Astrocyte of the cerebellum (primary cell): ENCODE results near the gene BLACAT1.
"Not testable (repeated sequence)": the region's sequence is repeated elsewhere in the genome, so short reads cannot be mapped to it uniquely, and the experiment has no call there.

ENCODE experiments used
- DNase-seq: peaks from one replicate; pipeline ENCODE4 v3.0.0-alpha.2; 2011; ENCODE audit warnings: low read depth
- H3K4me3 ChIP-seq: 2 replicates; pipeline ENCODE4 v1.5.1; 2011; ENCODE audit warnings: mild to moderate bottlenecking, low read depth, low read length, moderate library complexity
- in situ Hi-C: cut with HindIII; loops from 2 replicates; pipeline ENCODE4 v1.10.0; 2017; ENCODE audit warnings: low sequenced_read_pairs
- TF ChIP-seq, protein P1 (sequence below): IDR thresholded peaks from 2 replicates; pipeline ENCODE4 v1.5.1; 2012; ENCODE audit warnings: low read length, low read depth, moderate library complexity, mild to moderate bottlenecking; ENCODE audit errors: missing control alignments

Gene BLACAT1

DNA sequence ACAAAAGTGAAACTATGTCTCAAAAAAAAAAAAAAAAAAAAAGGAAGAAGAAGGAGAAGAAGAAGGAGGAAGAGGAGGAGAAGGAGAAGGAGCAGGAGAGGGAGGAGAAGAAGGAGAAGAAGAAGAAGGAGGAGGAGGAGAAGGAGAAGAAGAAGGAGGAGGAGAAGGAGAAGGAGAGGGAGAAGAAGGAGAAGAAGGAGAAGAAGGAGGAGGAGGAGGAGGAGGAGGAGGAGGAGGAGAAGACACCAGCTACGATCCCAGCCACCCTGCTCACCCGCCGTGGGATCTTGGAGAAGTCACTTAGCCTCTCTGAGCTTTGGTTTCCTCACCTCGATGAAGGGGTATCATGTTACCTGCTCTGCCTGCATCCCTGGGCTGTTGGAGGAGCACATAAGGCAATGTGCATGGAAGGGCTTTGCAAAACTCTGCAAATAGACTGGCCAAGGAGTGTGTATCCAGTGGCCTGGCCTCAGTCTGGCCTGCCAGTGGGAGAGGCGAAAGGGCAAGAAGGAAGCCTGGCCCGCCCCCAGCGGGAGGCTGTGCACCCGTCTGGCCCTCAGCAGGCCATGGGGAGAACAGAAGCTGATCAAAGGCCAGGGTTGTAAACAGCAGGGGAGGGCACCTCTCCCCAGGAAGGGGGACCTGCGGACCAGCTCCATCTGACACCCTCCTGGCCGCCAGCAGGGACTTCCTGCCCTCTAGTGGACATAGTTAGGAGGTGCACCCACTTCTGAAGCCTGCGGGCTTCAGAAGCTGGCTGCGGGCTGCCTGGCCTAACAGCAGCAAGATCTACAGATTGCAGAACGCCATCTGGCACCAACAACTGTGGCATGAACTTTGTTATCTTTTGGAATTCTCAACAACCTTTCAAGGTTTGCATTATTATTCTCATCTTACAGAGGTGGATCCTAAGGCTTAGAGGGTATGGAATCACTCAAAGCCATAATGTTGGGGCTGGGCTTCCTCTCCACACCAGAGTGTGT is 29.4 kb upstream of the BLACAT1 start:
- DNase-seq, result peak; percentile 35
- TF ChIP-seq, protein P1, sequence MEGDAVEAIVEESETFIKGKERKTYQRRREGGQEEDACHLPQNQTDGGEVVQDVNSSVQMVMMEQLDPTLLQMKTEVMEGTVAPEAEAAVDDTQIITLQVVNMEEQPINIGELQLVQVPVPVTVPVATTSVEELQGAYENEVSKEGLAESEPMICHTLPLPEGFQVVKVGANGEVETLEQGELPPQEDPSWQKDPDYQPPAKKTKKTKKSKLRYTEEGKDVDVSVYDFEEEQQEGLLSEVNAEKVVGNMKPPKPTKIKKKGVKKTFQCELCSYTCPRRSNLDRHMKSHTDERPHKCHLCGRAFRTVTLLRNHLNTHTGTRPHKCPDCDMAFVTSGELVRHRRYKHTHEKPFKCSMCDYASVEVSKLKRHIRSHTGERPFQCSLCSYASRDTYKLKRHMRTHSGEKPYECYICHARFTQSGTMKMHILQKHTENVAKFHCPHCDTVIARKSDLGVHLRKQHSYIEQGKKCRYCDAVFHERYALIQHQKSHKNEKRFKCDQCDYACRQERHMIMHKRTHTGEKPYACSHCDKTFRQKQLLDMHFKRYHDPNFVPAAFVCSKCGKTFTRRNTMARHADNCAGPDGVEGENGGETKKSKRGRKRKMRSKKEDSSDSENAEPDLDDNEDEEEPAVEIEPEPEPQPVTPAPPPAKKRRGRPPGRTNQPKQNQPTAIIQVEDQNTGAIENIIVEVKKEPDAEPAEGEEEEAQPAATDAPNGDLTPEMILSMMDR, result peak; percentile 97
- no peak overlapping the region for H3K4me3 ChIP-seq
- in situ Hi-C loops, result no loop called here

DNA sequence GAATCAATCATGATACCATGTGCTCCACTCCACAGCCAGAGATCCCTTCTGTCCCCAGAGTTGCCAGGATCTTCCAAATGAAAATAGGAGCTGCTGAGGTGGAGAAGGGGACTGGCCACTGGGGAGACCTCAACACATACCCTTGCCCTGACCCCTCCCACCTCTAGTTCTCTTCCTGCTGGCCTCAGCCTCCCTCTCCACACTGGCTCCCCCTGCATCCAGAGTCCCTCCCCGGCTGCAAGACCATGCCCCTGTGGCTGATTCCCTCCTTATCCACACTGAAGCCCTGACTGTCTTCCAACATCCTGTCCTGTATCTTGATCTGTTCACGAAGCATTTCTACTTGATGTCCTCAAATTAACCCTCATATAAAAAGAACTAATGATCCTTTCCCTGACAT is 27.5 kb upstream of the BLACAT1 start:
- DNase-seq, result no peak
- no peak overlapping the region for H3K4me3 ChIP-seq
- in situ Hi-C loops, result no loop called here
- TF ChIP-seq, protein P1, result no peak

DNA sequence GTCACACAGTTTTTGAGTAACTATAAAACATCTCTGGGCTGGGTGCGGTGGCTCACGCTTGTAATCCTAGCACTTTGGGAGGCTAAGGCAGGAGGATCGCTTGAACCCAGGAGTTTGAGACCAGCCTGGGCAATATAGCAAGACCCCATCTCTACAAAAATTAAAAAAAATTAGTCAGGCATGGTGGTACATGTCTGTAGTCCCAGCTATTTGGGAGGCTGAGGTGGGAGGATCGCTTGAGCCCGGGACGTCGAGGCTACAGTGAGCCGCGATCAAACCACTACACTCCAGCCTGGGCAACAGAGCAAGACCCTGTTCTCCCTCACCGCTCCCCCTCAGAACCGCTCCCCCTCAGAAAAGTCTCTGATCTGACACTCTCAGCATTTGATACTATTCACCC is 26.7 kb upstream of the BLACAT1 start:
- DNase-seq, H3K4me3 ChIP-seq, in situ Hi-C loops: not testable (repeated sequence)

DNA sequence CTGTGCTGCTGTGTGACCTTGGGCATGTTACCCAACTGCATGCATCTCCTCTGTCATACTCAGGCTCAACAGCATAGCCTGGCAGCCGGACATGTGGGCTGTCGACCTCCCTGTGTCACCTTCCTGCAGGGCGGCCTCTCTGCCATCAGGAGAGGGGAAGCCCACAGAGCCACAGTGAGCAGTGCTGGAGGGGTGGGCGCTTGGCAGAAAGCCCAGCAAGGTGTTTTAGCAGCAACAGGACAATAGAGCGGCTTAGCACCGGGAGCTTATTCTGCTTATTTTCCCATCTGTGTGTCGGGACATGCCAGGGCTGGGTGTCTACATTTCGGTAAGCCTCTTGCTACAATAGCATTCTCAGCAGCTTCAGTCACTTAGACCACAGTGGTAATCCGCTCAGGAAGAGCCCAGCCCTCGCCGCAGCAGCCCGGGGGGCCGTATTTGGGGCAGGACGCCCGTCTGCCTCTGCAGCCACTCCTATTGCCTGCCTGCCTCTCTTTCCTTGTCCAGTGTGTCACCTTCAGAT is 25.8 kb upstream of the BLACAT1 start:
- in situ Hi-C loops, result no loop called here
- TF ChIP-seq, protein P1, result no peak
- DNase-seq, result no peak
- no peak overlapping the region for H3K4me3 ChIP-seq

- in situ Hi-C loops, result no loop called here
- TF ChIP-seq, protein P1, result no peak
- no peak for DNase-seq
- no peak overlapping the region for H3K4me3 ChIP-seq
These were observed 25.4 kb upstream of the BLACAT1 start for GRCh38 chr1:205481218-205481617.

DNA sequence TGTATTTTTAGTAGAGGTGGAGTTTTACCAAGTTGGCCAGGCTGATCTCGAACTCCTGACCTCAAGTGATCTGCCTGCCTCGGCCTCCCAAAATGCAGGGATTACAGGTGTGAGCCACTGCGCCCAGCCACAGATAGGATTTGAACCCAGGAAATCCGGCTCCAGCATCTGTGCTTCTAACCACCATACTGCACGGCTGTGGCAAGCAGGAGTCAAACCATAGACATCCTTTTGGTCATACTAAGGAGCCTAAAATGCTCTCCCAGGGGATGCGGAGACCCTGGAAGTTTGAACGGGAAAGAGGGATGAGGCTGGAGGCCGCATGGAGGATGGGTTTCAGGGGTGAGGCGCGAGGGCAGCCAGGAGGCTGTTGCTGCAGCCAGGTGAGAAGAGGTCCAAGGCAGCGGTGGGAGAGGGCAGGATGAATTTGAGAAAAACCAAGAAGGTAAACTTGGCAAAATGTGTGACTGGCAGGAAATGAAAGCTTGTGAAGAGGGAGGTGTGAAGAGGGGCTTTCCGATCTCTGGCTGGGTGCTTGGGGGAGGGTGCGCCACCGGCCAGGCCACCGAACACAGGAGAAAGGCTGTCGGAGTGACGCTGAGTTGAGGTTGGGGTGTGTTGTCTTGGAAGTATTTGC is 24.6 kb upstream of the BLACAT1 start:
- TF ChIP-seq, protein P1, result no peak
- no peak for DNase-seq
- H3K4me3 ChIP-seq, result no peak overlapping the region
- in situ Hi-C loops, result no loop called here

DNA sequence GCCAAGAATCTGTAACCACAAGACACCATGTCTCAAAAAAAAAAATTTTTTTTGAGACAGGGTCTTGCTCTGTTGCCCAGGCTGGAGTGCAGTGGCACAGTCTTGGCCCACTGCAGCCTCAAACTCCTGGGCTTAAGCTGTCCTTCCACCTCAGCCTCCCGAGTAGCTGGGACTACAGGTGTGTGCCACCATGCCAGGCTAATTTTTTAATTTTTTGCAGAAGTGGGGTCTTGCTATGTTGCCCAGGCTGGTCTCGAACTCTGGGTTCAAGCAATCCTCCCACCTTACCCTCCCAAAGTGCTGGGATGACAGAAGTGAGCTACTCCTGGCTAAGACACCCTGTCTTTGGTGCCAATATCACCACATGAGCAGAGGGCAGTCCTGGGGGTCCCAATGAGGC is 23.1 kb upstream of the BLACAT1 start:
- not testable (repeated sequence) for DNase-seq, H3K4me3 ChIP-seq
- in situ Hi-C loops, result loop anchor here (5.0 kb wide), 1 partner anchor 107 kb away; no protein-coding TSS in a partner anchor
